HT1080 (cell line): ENCODE measurements around the gene ADAT2. TPM values are rescaled to one million over a fixed set of nuclear protein-coding genes. Genes with fewer than 3 reads are reported as not detected.

Experiments
- DNase-seq: peaks from one replicate; pipeline ENCODE4 v3.0.0-alpha.2; 2015; ENCODE audit warnings: low read depth
- total RNA-seq: library from RNA; depleted of rRNA; stranded (reverse); fragments of >200 nt; shearing (Covaris generic); gene quantifications from 2 replicates; pipeline ENCODE4 v1.2.3, GENCODE V29; 2014

The ADAT2 gene
- total RNA-seq, 1 experiment from 2014 or later: 5.8 TPM

GRCh38 chr6:143441680-143442545 lies 8.6 kb downstream of the ADAT2 start:
- no peak for DNase-seq

DNA sequence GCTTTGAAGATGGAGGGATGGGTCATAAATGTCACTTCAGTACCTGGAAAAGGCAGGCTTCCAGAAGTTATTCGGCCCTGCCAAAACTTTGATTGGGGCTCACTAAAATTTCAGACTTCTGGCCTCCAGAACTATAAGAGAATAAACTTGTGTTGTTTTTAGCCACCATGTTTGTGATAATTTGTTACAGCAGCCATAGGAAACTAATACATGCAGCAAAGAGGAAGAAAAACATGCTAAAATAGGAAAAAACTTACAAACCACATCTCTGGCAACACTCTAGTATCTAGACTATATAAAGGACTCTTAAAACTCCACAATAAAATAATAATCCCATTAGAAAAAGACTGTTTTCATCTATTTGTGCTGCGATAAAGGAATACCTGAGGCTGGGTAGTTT lies 9.5 kb downstream of the ADAT2 start:
- no peak for DNase-seq

DNA sequence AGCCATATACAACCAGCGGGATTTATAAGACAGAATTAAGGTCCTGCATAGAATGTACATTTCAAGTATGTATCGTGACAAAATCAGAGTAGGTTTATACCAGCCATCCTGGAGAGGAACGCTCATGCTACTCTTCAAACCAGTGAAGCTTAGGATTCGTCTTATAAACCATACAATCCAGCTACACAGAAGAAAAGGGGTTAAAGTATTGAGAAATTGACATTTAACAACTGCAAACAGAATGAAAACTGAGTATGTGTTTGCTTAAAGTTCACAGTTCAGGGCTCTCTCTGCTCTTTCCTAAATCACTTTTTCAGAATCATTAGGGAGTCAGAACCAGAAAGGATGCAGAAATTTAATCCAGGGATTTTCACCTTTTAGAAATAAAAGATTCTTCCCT lies 17.9 kb downstream of the ADAT2 start:
- no peak for DNase-seq

DNA sequence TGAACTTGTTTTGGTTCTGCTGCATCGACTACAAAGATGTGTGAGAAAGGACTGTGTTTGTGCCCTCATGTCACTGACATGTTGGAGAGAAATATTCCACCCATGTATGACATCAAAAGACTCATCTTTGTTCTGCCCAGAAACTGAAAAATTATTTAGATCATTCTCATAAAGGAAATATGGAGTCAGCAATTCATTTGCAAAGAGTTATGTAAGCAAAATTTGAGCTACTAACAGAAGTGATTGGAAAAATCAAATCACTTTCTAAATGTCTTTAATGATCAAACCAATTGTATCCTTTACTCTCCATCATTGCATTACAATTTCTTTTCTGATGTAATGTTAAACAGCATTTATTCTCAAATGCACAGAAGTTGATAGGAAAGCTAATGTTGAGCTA lies 19.3 kb downstream of the ADAT2 start:
- no peak for DNase-seq

DNA sequence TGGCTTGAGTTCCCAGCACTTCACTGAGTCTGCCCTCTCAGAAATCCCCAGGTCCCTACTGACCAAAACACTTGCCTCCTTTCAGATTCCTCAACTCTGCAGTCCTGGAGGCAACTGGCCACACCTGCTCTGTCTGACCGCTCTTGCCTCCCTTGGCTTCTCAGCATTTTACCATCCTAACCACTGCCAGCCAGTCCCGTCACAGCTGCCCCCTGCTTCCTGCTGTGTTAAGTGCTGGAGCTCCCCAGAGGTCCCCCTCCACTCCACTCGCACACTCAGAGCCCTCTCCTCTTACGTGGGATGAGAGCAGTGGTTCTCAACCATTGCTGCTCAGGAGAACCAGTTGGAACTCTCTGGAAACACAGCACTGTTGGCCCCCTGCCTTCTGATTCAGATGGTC lies 20.5 kb downstream of the ADAT2 start:
- no peak for DNase-seq

DNA sequence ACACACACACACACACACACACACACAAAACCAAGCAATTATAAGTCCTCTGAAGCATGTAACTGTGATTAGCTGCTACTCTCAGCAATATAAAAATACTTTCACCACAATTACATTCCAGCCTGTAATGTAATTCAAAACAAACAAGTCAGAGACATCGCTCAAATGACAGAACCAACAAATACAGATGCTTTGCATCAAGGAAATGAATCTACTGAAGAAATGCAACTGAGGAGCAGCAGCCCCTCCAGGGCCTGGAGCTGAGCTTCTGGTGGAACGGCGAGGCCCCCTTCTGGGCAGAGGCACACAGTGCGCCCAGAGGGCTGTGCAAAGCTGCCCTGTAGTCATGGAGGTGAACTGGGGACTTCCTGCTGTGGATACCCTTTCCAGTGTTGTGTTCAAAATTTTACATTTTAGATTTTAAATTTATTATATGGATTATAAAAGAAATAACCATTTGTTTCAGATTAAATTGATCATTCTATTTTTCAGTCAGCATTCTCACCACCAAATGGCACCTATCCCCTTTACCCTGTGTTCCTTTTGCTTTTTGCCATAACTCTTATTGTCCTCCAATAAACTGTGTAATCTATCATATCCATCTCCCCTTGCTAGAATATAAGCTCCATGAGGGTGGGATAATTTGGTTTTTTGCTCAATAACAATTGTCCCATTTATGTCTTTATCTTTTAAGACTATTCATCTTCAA lies 23.2 kb downstream of the ADAT2 start:
- DNase-seq: peak; percentile 76

DNA sequence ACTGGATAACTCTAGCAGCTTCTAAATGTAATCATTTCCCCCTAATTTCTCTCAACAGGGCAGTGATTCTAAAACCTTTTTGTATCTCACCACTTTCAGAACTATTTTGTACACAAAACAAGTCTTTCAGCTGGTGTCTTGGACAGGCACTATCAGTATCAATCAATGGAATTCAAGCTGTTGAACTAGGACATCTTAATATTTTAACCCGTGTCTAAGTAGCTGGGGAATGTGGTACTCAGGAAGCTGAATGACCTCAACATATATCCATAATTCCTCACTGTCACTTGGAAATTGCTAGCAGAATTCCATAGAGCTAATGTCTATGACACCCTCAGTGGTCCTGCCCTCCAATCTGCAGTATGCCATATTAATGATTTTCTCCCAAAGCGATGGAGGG lies 24.5 kb downstream of the ADAT2 start:
- DNase-seq: no peak

GRCh38 chr6:143419526-143419925 lies 31.0 kb downstream of the ADAT2 start:
- DNase-seq: no peak

DNA sequence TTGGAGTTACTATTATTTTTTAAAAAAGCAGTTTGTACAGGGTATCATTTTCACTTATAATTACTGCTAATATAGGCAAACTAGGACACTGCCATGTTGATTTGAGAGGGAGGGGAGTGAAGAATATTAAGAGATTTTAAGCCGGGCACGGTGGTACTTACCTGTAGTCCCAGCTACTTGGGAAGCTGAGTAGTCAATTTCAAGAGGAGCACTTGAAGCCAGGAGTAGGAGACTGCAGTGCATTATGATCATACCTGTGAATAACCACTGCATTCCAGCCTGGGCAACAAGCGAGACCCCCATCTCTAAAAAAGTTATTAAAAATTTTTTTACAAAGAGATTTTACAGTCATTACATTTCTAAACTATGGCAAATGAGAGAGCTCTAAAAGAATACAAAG lies 35.7 kb downstream of the ADAT2 start:
- DNase-seq: no peak

- DNase-seq: no peak
Observed at GRCh38 chr6:143410859-143411270, 39.6 kb downstream of the ADAT2 start.

DNA sequence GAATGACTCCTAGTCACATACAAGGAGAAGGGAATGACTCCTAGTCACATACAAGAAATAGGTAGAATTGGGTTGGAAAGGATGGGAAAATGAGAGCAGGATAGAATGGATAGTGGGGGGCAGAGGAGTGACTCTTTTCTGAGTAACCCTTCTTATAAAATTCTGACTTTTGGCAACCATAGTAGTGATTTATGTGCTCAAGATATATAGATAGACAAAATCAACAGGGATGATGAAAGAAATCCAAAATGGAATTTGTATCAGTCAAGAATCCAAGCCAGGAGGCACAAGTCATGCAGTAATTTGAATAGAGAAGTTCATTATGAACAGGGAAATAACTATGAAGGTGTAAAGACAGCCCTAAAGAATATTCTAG lies 41.7 kb downstream of the ADAT2 start:
- no peak for DNase-seq

DNA sequence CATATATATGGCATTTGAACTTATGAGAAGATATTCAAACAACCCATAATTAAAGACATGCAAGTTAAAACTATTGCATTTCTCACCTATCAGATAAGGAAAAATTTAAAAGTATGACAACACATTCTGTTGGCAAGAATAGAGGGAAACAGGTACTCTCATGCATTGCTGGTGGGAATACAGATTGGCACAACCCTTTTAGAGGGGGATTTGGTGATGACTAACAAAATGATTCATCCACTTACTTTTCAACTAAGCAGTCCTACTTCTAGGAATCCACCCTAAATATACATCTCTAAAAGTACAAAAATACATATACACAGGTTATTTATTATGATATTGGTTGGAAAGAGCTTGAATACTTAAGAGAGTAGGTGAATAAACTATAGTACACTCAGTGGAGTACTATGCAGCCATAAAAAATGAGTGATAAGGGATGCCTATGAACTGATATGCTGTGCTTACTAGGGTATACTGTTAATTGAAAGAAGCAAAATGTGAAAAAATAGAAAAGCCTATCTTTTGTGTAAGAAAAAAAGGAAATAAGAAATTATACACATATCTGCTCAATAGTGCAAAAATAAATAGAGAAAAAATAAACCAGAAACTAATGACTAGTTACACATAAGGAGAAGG lies 42.2 kb downstream of the ADAT2 start:
- peak; percentile 39 for DNase-seq

GRCh38 chr6:143406673-143407072 lies 43.8 kb downstream of the ADAT2 start:
- no peak for DNase-seq

DNA sequence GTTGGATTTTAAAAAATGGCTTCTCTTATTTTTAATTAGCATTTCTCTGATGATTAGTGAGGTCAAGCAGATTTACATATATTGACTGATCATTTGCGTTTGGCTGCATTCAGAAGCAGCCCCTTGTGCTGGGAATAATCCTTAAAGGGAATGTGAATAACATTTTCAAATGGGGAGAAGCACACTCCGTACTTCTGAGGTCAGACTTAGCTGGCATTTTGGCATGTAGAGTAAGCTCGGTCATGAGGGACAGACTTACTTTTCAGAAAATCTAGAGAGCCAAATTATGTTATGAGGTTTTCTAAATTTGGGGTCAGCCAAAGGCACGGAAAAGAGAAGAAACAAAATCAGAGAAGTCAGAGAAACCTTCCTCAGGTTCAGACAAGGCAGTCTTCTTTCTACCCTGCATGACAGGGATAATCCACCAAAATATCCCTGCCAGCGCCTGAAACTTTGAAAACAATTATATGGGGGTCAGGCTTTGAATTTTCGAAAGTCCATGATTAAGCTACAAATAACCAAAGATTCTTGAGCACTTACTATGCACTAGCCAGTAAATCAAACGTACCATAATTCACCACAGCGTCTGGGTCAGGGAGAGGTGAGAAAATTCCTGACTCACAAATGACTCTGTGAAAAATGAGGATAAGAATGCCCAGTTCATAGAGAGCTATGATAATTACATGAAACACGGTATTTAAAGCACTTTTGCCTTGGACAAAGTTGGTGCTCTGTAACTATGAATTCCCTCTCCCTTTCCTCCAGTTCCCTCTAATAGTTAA lies 44.9 kb downstream of the ADAT2 start:
- DNase-seq: peak; percentile 53

DNA sequence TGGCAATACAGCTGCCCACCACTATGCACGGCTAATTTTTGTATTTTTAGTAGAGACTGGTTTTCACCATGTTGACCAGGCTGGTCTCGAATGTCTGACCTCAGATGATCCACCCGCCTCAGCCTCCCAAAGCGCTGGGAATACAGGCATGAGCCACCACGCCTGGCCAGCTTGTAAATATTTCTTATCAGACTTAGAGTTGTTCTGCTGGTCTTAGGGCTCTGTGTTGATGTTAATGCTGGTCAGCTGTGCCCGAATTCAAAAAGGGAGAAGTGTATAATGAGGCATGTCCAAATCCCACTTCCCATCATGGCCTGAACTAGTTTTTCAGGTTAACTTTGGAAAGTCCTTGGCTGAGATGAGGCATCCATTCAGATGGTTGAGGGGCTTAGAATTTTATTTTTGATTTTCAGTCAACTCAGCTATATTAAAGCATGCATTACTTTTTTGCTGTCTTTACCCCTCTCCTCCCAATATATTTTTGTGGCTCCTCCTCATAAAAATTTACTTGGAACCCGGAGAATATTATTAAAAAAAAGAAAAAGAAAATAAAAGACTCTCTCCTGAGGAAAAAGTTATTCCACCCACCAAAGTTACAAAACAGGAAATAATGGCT lies 47.7 kb downstream of the ADAT2 start:
- no peak for DNase-seq

DNA sequence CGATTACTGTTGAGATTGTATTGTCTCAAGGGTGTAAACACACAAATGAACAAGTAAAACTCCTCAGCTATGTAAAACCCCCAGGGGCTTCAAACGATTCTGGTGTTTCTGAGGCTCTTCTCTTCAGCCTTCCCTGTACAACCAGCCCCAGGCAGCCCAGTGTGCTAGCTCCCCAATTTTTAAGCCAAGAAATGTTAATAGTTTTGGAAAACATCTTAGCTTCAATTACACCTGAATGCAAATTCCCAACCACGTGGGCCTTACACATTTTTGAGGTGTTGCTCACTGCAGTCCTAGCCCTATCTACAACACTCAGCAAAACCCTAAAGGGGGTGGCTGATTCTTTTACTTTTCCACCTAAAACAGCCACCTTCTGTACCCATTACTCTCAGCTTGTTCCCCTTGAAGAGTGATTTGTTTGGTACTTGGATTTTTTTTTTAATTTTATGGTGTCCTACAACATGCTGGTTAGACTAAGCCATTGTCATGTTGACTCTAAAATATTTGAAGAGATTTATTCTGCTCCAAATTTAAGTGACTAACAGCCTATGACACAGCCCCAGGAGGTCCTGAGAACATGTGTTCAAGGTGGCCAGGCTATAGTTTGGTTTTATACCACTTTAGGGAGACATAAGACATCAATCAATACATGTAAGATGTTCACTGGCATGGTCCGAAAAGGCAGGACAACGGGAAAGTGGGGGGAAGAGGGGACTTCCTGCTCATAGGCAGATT lies 48.7 kb downstream of the ADAT2 start:
- DNase-seq: no peak

DNA sequence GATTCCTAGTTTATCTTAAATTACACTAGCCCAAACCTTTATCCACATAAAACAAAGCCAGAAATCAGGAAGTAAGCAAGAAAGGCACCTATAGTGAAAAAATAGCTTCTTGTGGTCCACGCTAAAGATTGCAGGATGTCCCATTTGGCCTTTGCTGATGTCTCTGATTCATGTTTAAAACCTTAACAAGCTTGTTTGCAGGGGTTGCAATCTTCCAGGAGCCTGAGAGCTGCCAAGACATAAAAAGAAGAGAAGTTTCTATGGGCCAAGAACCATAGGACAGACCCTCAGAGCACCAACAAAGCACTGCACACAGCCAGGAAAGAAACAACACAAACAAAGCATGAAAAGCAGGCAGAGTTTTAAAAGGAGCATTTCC lies 49.4 kb downstream of the ADAT2 start:
- no peak for DNase-seq

- DNase-seq: no peak
Observed at GRCh38 chr6:143400258-143401067, 50.0 kb downstream of the ADAT2 start.

- DNase-seq: no peak
Observed at GRCh38 chr6:143399775-143400174, 50.7 kb downstream of the ADAT2 start.

- no peak for DNase-seq
Observed at GRCh38 chr6:143399176-143399575, 51.3 kb downstream of the ADAT2 start.
